HG02870 (cell line): Measurements from ENCODE around the gene EML4.
"Not testable (repeated sequence)": the region's sequence is repeated elsewhere in the genome, so short reads cannot be mapped to it uniquely, and the experiment has no call there.

Experiments
- ATAC-seq: cut with Tn5 transposase; IDR thresholded peaks from one replicate; pipeline ENCODE4 v1.9.1; 2021; ENCODE audit warnings: mild to moderate bottlenecking, moderate library complexity; ENCODE audit not compliant: unreplicated experiment

EML4 gene, protein sequence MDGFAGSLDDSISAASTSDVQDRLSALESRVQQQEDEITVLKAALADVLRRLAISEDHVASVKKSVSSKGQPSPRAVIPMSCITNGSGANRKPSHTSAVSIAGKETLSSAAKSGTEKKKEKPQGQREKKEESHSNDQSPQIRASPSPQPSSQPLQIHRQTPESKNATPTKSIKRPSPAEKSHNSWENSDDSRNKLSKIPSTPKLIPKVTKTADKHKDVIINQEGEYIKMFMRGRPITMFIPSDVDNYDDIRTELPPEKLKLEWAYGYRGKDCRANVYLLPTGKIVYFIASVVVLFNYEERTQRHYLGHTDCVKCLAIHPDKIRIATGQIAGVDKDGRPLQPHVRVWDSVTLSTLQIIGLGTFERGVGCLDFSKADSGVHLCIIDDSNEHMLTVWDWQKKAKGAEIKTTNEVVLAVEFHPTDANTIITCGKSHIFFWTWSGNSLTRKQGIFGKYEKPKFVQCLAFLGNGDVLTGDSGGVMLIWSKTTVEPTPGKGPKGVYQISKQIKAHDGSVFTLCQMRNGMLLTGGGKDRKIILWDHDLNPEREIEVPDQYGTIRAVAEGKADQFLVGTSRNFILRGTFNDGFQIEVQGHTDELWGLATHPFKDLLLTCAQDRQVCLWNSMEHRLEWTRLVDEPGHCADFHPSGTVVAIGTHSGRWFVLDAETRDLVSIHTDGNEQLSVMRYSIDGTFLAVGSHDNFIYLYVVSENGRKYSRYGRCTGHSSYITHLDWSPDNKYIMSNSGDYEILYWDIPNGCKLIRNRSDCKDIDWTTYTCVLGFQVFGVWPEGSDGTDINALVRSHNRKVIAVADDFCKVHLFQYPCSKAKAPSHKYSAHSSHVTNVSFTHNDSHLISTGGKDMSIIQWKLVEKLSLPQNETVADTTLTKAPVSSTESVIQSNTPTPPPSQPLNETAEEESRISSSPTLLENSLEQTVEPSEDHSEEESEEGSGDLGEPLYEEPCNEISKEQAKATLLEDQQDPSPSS

DNA sequence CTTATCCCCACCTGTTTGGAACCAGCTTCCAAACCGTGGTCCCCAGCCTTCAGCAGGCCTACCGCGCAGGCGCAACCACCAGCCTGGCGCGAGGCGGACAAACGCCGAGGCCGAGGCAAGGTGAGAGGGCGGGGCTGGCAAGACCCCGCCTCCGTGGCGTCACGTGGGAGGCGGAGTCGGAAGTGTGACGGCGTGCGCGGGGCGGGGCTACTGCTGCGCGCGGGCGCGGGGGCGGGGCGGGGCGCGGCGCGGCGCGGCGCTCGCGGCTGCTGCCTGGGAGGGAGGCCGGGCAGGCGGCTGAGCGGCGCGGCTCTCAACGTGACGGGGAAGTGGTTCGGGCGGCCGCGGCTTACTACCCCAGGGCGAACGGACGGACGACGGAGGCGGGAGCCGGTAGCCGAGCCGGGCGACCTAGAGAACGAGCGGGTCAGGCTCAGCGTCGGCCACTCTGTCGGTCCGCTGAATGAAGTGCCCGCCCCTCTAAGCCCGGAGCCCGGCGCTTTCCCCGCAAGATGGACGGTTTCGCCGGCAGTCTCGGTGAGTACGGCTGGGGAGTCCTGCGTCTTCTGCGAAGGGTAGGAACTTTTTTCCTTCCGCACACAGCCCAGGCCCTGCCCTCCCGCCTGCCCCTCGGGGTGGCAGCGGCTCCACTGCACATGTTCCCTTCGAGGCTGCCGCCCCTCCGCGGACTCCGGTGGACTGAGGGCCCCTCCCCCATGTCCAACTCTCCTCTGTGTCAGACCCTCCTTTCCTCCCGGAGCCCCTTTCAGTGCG is at the start of gene EML4:
EML4 (plus strand) TSS at position 254 of the 774 bp plus-strand sequence; CDS start at position 513, 259 bp downstream.
- peak; percentile 77 for ATAC-seq

DNA sequence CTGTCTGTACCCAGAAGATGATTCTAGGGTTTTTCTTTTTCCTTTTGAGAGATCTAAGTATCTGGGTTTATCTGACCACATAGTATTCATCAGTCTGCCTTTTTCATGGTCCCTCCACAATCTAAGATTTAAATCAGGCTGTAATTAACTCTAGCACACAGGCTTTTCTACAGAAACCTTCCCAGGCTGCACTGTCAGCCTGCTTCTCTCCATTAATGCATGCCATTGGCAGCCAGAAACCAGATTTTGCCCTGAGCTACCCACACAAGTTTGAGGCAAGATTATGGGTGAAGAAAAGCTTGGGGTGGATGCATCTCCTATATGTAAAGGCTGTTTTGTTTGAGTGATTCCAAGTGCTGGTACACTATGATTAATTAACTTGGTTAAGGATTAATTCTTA is 45.7 kb upstream of the EML4 start:
- no peak for ATAC-seq

- peak; percentile 52 for ATAC-seq
Observed at GRCh38 chr2:42124011-42124785, 45.0 kb upstream of the EML4 start.

- no peak for ATAC-seq
Observed at GRCh38 chr2:42125841-42126594, 43.1 kb upstream of the EML4 start.

DNA sequence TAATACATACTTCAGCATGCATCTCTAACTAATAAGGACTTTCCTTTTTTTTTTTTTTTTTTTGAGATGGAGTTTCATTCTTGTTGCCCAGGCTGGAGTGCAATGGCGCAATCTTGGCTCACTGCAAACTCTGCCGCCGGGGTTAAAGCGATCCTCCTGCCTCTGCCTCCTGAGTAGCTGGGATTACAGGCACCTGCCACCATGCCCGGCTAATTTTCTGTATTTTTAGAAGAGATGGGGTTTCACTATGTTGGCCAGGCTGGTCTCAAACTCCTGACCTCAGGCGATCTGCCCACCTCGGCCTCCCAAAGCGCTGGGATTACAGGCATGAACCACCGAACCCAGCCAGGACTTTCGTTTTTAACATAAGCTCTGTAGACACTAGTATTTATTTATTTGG is 42.3 kb upstream of the EML4 start:
- not testable (repeated sequence) for ATAC-seq

DNA sequence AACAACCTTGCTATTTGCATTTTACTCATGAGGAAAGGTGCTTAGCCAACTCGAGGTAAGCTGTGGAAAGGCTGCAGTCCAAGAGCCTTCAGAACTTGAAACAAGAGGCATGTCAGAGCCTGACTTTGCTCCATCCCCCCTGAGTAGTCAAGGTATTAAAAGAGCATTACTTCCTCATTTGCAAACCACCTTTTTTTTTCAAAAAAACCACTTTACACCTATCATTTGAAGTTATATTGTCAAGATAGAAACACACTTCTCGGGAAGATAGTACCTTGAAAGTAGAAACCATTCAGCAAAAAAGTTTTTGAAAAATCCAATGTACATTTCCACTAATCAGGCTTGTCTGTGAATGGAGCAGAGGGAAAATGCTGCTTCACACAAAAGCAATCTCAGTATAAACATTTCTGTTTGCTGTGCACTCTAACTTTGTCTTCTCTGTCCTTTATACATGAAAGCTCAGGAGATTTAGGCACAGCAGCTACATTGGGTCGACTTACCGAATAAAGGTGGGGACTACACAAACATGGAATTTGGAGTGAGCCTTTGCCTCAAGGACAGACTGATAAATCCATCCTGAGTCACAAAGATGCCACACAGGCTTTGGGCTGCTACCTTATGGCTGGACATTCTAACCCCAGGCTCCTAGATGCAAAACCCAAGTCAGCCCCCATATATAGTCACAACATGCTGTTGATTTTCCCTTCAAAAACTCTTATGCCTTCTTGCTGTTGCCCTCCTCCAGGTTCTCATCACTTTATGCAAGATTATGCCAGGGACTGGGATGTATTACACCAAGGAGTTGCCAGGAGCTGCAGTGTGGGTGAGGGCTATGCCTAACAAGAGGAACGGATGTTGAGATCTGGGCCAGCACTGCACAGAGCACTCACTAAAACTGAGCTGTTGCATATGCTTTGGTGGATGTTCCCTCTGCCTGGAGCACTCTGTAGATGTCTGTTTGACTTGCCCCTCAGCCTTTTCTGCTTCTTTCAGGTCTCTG is 41.4 kb upstream of the EML4 start:
- ATAC-seq: peak; percentile 66

- peak; percentile 27 for ATAC-seq
Observed at GRCh38 chr2:42128721-42129486, 40.2 kb upstream of the EML4 start.

GRCh38 chr2:42129487-42129852 is 39.7 kb upstream of the EML4 start:
- ATAC-seq: no peak

DNA sequence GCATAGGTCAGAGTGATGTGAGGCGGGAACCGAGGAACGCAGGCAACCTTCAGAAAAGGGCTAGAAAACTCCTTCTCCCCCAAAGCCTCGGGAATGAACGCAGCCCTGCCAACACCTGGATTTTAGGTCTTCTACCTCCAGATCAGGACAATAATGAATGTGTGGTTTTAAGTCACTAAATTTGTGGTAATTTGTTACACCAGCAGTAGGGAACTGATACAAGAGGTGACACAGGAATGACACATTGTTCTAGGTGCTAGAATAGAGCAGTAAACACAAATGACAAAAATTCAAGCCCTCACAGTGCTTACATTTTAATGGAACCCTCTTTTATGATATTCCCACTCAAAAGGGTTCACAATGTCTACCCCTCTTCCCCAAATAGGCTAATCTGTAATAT is 39.2 kb upstream of the EML4 start:
- ATAC-seq: no peak

- not testable (repeated sequence) for ATAC-seq
Observed at GRCh38 chr2:42130858-42131257, 38.3 kb upstream of the EML4 start.

DNA sequence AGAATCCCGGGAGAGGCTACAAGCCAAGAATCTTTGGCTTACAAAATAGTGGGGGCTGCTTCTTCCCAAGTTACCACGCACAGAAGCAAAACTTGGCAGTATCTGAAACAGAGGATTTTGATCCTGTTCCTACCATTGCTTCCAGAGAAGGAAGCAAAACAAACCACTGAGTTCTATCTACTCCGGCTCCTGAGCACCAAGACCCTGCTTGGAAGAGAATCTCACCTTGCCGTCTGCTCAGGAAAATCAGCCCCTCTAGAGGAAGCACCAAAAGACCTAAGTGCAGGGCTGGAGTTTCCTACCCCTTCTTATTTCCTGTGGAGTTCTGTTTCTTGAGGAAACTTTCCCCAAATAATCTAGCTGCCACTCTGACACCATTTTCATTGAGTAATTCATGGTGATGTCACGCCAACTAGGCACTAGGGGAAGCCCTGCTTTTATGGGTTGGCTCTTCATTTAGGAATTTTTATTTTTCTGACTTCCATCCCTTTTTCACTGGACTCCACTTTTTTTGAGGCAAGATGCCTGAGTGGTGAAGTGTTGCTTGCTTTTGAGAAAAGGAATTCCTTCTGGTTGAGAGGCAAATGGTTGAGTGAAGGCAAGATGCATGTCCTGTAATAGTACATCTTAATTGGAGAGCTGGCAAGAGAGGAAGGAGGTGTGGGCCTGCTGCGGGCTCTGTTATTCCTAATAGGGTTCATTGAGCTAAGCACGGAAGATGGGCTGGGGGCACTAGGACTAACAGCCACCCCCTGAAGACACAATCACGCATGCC is 36.8 kb upstream of the EML4 start:
- no peak for ATAC-seq

DNA sequence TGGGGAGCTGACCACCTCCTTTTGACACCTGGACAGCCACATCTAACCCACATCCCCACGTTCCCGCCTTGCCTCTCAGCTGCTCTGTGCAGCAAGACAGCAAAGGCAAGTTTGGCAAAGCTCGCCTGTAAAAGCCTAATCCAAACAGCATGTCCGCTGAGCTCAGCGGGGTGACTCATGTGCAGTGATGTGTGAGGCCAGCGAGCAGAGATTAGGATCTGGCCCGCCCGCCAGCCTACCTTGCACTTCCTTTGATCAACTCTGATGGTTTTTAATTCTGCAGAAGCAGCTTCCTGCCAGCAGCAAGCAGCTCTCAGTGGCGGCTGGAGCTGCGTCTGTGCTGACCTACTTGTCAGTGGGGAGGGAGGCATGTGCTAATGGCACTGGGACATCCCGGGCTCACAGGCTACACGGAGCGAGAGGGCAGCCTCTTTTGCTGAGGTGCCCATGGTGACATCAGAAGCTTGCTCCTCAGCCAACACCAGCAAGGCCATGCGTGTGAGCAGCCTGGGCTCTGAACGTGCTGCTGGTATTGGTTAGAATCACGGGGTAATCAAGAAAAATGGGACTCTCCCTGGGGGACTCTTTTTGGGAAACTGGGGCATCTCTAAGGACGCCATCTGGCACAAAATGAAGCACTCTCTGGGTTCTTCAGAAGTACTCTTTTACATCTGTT is 36.0 kb upstream of the EML4 start:
- peak; percentile 53 for ATAC-seq

DNA sequence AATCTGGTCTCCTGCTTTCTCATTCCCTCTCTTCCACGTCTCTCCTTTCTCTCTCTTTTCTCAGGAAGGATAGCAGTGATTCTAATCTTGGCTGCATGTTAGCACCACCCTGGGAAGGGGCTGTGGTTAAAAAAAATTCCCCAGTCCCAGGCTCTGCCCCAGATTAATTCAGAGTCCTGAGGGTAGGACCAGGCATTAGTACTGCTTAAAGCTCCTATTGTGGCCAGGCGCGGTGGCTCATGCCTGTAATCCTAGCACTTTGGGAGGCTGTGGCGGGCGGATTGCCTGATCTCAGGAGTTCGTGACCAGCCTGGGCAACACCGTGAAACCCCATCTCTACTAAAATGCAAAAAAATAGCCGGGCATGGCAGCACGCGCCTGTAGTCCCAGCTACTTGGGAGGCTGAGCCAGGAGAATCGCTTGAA is 35.4 kb upstream of the EML4 start:
- no peak for ATAC-seq

DNA sequence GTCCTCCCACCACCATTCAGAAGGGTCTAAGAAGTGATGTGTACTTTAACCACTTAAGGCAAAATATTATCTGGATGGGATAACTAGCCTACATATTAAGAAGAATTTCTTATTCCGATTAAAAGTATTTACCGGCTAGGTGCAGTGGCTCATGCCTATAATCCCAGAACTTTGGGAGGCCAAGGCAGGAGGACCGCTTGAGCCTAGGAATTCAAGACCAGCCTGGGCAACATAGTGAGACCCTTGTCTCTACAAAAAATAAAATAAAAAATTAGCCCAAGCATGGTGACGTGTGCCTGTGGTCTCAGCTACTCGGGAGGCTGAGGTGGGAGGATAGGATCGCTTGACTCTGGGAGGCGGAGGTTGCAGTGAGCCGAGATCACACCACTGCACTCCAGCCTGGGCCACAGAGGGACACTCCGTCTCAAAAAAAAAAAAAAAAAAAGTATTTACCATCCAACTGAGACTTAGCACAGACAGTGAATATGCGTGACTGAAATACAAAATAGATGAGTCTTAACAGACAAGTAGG is 34.7 kb upstream of the EML4 start:
- ATAC-seq: not testable (repeated sequence)

DNA sequence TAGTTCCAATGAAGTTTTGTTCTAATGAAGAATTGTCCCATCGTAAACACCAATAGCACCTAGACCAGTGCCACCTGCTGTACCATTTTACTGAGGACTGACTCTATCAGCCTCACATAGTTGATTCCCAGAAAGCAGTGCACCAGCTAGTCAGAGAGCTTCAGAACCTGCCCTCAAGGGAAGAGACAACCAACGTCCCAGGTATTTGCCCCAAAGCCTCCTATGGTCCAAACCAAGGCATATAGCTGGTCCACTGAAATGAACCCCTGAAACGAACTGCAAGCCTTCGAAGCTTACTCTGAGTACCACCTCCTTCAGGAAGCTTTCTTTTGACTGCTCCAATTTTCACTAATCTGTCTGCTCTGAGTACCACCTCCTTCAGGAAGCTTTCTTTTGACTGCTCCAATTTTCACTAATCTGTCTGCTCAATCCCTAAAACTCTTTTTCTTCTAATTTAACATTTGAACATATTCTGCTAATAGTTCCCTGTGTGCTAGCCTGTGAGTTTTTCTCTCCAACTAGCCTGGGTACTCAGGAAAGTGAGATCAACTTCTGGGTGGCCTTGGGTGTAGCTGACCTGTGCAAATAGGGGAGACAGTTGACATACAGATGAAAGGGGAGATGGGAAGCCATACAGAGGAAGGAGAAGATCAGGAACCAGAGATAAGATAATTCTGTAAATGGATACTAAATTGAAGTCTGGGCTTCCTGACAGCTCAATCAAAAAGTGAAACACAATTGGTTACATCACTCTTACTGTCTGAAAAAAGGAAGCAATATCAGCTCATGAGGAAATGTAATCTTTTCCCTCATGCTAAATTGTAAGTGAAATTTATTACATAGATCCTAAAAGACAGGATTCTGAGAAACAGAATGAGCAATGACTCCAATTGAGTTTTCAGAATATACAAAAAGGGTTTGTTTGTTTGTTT is 33.5 kb upstream of the EML4 start:
- ATAC-seq: peak; percentile 32
